Activated T-cell treated with anti-CD3 and anti-CD28 coated beads, Interleukin-2, amount 50 U/mL, for 4 hours (primary cell): ENCODE data around the gene PAEP. TPM values are rescaled to one million over a fixed set of nuclear protein-coding genes. Genes with fewer than 3 reads are reported as not detected.
"Not testable (repeated sequence)": the region's sequence is repeated elsewhere in the genome, so short reads cannot be mapped to it uniquely, and the experiment has no call there.

Source experiments
- ATAC-seq, 2 donors: fragments of 200-7000 bp; cut with Tn5 transposase; one replicate each; pipeline ENCODE4 v1.10.0; 2021
- DNase-seq: peaks from one replicate; pipeline ENCODE4 v3.0.0-alpha.2; 2020
- H3K27me3 Mint-ChIP-seq: one replicate; pipeline ENCODE4 v1.8.0; 2021; ENCODE audit warnings: low read depth, mixed read lengths
- H3K36me3 Mint-ChIP-seq: one replicate; pipeline ENCODE4 v1.8.0; 2022; ENCODE audit warnings: mixed read lengths; ENCODE audit not compliant: insufficient read depth
- H3K4me1 Mint-ChIP-seq: one replicate; pipeline ENCODE4 v1.8.0; 2021; ENCODE audit warnings: low read depth, mixed read lengths
- H3K4me3 Mint-ChIP-seq: one replicate; pipeline ENCODE4 v1.8.0; 2021; ENCODE audit warnings: mild to moderate bottlenecking, moderate library complexity, mixed read lengths
- H3K9me3 Mint-ChIP-seq: one replicate; pipeline ENCODE4 v1.8.0; 2021; ENCODE audit warnings: mixed read lengths
- total RNA-seq, 3 donors: library from RNA; stranded (reverse); gene quantifications; one replicate each; pipeline ENCODE4 v1.2.1, GENCODE V29; 2021

Gene PAEP
- total RNA-seq: not detected

DNA sequence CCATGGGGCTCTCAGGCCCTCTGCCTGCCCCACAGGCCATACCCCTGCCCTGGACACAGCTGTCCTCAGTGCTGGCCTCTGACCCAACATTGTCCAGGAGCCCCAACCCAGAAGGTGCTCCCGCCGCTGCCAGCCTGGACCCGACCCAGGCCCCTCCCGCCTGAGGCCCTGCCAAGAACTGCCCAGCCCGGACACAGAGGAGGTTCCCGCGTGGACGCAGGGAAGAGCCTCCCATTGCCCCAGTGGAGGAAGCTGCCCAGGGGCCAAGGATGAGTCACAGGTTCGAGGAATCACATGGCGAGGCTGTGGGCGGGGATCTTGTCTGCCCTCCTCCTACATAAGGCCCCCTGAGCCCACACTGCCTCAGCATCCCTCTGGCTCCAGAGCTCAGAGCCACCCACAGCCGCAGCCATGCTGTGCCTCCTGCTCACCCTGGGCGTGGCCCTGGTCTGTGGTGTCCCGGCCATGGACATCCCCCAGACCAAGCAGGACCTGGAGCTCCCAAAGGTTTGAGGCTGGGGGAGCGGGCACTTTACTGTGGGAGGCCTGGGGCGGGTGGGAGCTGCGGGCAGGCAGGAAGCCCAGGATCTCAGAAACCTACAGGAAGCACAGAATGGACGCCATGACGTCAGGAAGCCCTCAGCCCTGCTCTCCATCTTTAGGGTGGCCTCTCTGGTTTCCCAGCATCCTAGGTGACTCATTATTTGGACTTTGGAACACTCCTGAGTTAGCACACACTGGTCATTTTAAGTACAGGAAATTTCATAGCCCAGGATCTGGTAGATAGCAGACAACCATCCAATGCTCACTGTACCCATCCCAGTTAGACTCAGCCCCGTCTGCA, at the start of gene PAEP:
Gene PAEP, plus strand, starts transcription at position 366 of the 844 bp plus-strand sequence.
- H3K4me3 Mint-ChIP-seq: no peak within 1 kb of the TSS

GRCh38 chr9:135512241-135512603, 49.3 kb upstream of the PAEP start:
- no peaks in the 10 kb centered on the region for H3K36me3 Mint-ChIP-seq
- ATAC-seq (no peak), DNase-seq (no peak)
- H3K9me3 Mint-ChIP-seq: peaks cover 11% of the 10 kb centered on the region
- H3K4me1 Mint-ChIP-seq: no peaks in the 10 kb centered on the region
- H3K4me3 Mint-ChIP-seq: no peak overlapping the region
- no peaks in the 10 kb centered on the region for H3K27me3 Mint-ChIP-seq

More for the DNA sequence above, at the start of gene PAEP:
- no peaks in the 10 kb centered on the region for H3K4me1 Mint-ChIP-seq
- no peaks in the 10 kb centered on the region for H3K9me3 Mint-ChIP-seq
- DNase-seq (no peak), ATAC-seq (no peak)
- no peaks in the 10 kb centered on the region for H3K36me3 Mint-ChIP-seq
- peaks cover 31% of the 10 kb centered on the region for H3K27me3 Mint-ChIP-seq

- Mint-ChIP-seq H3K4me1 (no peaks in the 10 kb centered on the region), H3K9me3 (peaks cover 11% of the 10 kb centered on the region), H3K4me3 (no peak overlapping the region), H3K27me3 (peaks cover 3% of the 10 kb centered on the region), H3K36me3 (no peaks in the 10 kb centered on the region)
- DNase-seq (no peak), ATAC-seq (no peak)
Measured at GRCh38 chr9:135512904-135513303, 48.7 kb upstream of the PAEP start.

DNA sequence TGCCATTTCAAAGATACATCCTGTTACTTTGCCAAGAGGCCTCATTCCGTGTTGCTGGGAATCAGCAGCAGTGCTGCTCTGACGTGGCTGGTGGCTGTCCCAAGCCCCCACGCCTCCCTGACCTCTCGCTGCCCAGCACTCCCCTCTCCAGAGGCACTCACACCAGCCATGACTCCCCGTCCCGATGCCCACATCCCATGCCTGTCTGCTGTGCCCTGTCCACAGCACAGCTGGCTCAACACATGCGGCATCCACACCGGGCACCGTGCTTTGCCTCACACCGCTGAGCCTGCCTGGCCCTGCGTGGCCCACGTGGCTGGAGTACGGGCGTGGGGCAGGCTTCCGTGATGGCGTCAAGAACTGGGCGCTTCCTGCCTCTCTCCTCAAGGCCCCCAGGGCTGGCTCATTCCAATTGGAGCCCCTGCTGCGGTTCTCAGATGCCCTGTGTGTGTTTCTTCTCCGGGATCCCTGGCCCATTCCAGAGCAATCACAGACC, 48.2 kb upstream of the PAEP start:
- H3K9me3 Mint-ChIP-seq: peaks cover 11% of the 10 kb centered on the region
- H3K27me3 Mint-ChIP-seq: peaks cover 3% of the 10 kb centered on the region

DNA sequence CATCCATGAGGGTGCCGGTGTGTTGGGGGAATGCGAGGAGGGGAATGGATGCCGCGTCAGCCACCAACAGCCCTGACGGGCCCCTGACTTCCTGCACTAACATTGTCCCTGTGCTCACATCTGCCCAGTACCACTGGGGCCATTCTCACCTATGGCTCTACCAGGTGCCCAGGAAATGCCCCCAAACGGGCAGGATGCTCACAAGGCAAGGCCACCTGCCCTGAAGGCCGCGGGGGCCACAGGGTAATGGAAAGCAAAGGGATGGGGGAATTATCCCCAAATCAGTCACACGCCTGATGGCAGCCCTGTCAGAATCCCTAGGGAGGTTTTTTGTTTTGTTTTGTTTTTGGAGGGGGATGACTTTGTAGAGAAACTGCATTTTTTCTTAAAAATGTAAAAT, 47.6 kb upstream of the PAEP start:
- ATAC-seq, H3K9me3 Mint-ChIP-seq, H3K27me3 Mint-ChIP-seq, H3K4me3 Mint-ChIP-seq, H3K4me1 Mint-ChIP-seq, H3K36me3 Mint-ChIP-seq, DNase-seq: not testable (repeated sequence)

More for the DNA sequence above, 48.2 kb upstream of the PAEP start:
- Mint-ChIP-seq H3K4me1 (no peaks in the 10 kb centered on the region), H3K4me3 (no peak overlapping the region), H3K36me3 (no peaks in the 10 kb centered on the region)
- DNase-seq (no peak), ATAC-seq (no peak)

GRCh38 chr9:135514342-135515082, 47.0 kb upstream of the PAEP start:
- Mint-ChIP-seq H3K27me3 (peaks cover 3% of the 10 kb centered on the region), H3K4me1 (no peaks in the 10 kb centered on the region), H3K36me3 (no peaks in the 10 kb centered on the region), H3K4me3 (no peak overlapping the region), H3K9me3 (peaks cover 1% of the 10 kb centered on the region)
- DNase-seq (no peak), ATAC-seq (no peak)

DNA sequence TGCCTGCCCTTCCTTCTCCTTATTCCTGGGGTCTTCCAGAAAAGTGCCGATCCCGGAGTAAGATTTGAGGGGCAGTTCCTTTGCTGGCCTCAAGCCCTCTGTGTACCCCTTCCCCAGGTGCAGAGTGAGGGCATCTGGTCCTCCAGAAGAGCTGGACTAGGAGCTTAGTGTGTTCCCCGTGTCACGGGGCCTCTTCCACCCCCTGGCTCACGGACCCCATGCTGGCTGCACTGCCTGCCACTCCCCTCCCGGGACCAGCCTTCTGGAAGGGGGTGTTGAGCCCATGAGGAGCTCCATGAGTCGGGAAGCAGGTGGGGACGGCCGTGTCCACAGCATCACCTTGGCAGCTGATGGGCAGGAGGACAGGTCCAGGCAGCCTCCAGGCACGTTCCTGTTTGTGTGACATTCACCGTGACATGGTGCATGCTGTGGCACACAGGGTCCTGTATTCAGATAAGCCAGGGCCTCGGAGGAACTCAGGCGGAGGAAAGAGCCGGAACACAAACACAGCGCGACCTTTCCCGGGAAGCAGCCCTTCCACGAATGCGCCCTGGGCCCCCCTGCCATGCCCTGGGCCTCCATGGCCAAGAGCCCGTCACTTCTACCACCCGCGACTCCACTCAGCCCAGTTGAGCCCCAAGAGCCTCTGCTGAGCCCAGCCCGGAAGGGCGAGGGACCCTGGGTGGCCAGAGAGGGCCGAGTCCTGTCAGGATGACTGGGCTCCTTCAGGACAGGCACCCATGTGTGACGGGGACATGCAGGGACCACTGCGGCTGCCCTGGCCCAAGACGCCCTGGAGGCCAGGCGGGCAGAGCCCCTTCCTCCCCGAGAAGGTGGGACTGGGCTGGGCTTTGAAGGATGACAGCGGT, 46.2 kb upstream of the PAEP start:
- H3K4me3 Mint-ChIP-seq: no peak overlapping the region
- H3K27me3 Mint-ChIP-seq: peaks cover 4% of the 10 kb centered on the region
- no peak for ATAC-seq

DNA sequence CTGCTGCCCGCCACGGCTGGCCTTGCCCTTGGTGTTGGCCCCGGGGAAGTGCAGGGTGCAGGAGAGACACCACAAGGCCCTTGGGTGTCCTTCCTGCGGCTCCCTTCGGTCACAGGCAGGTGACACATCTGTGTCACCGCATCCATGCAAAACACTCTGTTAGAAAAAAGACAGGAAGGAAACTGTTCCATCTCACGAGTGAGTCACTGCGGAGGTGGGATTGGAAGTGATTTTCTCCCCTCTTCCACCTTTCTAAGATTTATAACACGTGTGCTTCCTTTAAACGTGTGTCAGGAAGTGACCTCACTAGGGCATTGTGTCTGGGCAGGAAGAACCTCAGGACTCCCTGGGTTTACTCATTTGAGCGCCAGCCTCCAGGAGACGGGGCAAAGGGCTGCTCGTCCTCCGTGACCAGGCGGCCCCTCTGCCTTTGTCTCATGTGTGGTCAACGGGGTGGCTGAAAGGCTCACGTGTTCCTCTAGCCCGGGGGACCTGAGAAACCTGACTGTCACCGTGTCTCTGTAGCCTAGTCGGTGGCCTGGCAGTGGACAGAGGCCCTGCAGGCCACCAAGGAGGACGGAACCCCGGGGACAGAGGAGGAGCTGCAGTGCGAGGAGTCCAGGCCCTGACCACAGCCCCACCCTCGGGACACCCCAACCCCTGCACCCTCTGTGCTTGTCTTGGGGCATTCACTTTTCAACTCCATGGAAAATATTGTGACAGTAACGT, 45.3 kb upstream of the PAEP start:
- H3K9me3 Mint-ChIP-seq: no peaks in the 10 kb centered on the region
- no peaks in the 10 kb centered on the region for H3K36me3 Mint-ChIP-seq
- H3K4me1 Mint-ChIP-seq: no peaks in the 10 kb centered on the region
- ATAC-seq (no peak), DNase-seq (no peak)
- no peak overlapping the region for H3K4me3 Mint-ChIP-seq
- H3K27me3 Mint-ChIP-seq: peaks cover 9% of the 10 kb centered on the region

More for the DNA sequence above, 46.2 kb upstream of the PAEP start:
- Mint-ChIP-seq H3K36me3 (no peaks in the 10 kb centered on the region), H3K4me1 (no peaks in the 10 kb centered on the region), H3K9me3 (no peaks in the 10 kb centered on the region)
- no peak for DNase-seq

- no peaks in the 10 kb centered on the region for H3K36me3 Mint-ChIP-seq
- no peaks in the 10 kb centered on the region for H3K4me1 Mint-ChIP-seq
- H3K9me3 Mint-ChIP-seq: no peaks in the 10 kb centered on the region
- peaks cover 13% of the 10 kb centered on the region for H3K27me3 Mint-ChIP-seq
- DNase-seq: no peak
- ATAC-seq: no peak
- H3K4me3 Mint-ChIP-seq: no peak overlapping the region
Measured at GRCh38 chr9:135517407-135517822, 44.1 kb upstream of the PAEP start.

GRCh38 chr9:135519179-135519971, 42.2 kb upstream of the PAEP start:
- Mint-ChIP-seq H3K4me1 (no peaks in the 10 kb centered on the region), H3K4me3 (no peak overlapping the region), H3K27me3 (peaks cover 17% of the 10 kb centered on the region), H3K36me3 (no peaks in the 10 kb centered on the region), H3K9me3 (no peaks in the 10 kb centered on the region)
- no peak for ATAC-seq
- DNase-seq: no peak

DNA sequence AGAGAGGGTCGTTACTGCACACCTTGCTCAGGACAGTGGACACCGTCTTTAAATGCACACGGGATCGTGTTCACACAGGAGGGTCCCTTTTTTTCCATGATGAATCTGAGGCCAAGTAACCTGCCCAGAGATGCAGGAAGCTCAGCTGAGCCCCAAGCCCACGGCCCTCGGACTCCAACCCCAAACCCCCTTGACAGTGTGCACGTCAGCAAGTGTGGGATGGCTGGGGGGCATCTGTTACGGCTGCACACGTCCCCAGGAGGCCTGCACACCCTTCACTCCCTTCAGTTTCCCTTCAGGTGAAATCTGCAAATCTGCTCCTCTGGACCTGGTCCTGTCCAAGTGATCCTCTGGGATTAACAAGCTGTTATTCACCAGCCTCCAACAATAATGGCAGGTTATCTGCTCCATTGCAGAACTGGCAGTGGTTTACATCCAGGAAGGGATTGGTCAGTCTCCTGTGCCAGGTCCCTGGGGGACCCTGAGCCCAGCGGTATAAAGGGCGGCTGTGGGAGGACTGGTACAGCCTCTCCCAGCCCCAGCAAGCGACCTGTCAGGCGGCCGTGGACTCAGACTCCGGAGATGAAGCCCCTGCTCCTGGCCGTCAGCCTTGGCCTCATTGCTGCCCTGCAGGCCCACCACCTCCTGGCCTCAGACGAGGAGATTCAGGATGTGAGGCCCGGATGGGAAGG, 40.5 kb upstream of the PAEP start, which contains the start of gene LCN1:
Gene LCN1, plus strand, starts transcription at position 525 of the 692 bp plus-strand sequence. Its CDS starts 58 bp downstream, at position 583.
- no peaks in the 10 kb centered on the region for H3K9me3 Mint-ChIP-seq
- no peaks in the 10 kb centered on the region for H3K36me3 Mint-ChIP-seq
- DNase-seq (no peak), ATAC-seq (no peak)
- no peaks in the 10 kb centered on the region for H3K4me1 Mint-ChIP-seq
- H3K27me3 Mint-ChIP-seq: peaks cover 17% of the 10 kb centered on the region
- no peak within 1 kb of the TSS for H3K4me3 Mint-ChIP-seq

DNA sequence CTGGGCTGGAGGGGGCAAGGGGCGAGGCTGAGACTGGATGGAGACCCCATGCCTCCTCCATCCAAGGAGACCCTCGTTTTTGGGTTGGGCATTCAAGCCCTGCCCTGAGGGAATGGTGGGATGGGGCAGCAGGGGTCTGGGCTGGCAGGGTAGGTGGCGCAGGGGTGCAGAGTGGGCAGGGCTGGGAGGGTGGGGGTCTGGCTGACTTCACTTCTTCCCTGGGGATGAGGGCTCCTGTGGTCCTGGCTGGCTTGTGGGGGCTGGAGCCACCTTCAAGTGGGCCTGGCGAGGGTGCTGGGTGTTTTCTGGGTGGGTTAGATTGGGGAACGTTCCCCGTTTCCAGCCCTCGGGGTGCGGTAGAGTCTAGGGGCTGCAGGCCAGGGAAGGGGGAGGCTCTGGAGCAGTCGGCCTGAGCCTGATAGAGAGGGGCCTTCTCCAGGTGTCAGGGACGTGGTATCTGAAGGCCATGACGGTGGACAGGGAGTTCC, 39.9 kb upstream of the PAEP start:
- ATAC-seq (no peak), DNase-seq (no peak)
- Mint-ChIP-seq H3K27me3 (peaks cover 17% of the 10 kb centered on the region), H3K4me1 (no peaks in the 10 kb centered on the region), H3K4me3 (no peak overlapping the region), H3K36me3 (no peaks in the 10 kb centered on the region), H3K9me3 (no peaks in the 10 kb centered on the region)
